ENCODE measurements around the gene SOCS7.

DNA sequence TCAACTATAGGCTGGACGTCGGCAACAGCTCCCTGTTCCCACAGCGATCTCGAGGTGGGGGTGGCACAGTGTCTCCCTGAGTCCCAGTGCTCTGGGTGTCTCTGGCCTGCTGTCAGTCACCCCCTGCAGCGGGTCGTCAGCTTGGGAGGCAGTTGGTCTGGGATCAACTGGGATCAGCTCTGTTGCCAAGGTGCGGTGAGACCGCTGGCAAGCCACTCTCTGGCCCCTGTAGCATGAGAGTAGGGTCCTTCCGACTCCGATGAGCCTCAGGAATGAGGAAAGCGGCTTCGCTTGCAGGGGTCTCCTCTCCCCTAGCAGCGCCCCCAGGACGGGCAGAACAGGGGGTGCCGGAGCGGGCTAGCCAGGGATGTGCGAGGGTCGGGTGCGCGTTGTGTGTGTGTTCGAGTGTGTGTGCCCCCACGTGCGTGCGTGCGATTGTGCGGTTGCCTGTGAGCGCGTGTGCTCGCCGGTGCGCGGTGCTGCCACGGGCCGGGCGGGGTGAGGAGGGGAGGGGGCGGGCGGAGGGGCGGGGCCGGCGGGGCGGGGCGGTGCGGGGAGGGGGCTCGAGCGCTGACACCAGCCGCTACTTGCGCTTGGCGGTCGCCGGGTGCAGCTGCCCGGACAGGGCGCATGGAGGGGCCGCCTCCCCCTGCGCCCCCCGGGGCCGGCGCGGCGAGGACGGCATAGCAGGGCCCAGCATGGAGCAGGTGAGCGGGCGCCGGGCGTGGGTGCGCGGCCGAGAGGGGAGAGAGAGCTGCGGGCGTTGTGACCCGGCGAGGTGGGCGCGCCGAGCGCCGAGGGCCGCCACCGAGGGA lies 67.3 kb downstream of the SOCS7 start:
- TF ChIP-seq, protein P1, sequence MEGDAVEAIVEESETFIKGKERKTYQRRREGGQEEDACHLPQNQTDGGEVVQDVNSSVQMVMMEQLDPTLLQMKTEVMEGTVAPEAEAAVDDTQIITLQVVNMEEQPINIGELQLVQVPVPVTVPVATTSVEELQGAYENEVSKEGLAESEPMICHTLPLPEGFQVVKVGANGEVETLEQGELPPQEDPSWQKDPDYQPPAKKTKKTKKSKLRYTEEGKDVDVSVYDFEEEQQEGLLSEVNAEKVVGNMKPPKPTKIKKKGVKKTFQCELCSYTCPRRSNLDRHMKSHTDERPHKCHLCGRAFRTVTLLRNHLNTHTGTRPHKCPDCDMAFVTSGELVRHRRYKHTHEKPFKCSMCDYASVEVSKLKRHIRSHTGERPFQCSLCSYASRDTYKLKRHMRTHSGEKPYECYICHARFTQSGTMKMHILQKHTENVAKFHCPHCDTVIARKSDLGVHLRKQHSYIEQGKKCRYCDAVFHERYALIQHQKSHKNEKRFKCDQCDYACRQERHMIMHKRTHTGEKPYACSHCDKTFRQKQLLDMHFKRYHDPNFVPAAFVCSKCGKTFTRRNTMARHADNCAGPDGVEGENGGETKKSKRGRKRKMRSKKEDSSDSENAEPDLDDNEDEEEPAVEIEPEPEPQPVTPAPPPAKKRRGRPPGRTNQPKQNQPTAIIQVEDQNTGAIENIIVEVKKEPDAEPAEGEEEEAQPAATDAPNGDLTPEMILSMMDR (IDR thresholded peaks at IDR 0.05): no peak
- no peak for TF ChIP-seq POLR2A (IDR thresholded peaks at IDR 0.05)
- no peak for TF ChIP-seq POLR2AphosphoS5 (IDR thresholded peaks at IDR 0.05)
- TF ChIP-seq EP300 (IDR thresholded peaks at IDR 0.05; ENCODE audit: low read depth): no peak

Measured in transverse colon (tissue), 4 donors.